Thyroid gland (tissue), 4 donors: Measurements from ENCODE around the gene COL18A1.

ENCODE experiments used
- POLR2A ChIP-seq, 2 donors: fragments of 450-650 bp; IDR thresholded peaks; one replicate each; pipeline ENCODE4 v1.6.1; 2017; ENCODE audit warnings: antibody characterized with exemption in 2 of 2, mild to moderate bottlenecking in 2 of 2, moderate library complexity in 1 of 2
- TF ChIP-seq, protein P1 (sequence below), 6 experiments: fragments of 200-600 bp in 3 of 6; fragments of 450-650 bp in 3 of 6; sonication (generic) in 3 of 6; IDR thresholded peaks; one replicate each; pipeline ENCODE4 v1.5.1; 2016 to 2019; ENCODE audit warnings: antibody characterized with exemption in 6 of 6, mild to moderate bottlenecking in 2 of 6, inconsistent platforms in 1 of 6, moderate library complexity in 1 of 6

GRCh38 chr21:45390121-45390751 is 14.7 kb upstream of the COL18A1 start:
- TF ChIP-seq POLR2A (IDR thresholded peaks at IDR 0.05): no peak
- TF ChIP-seq, protein P1, sequence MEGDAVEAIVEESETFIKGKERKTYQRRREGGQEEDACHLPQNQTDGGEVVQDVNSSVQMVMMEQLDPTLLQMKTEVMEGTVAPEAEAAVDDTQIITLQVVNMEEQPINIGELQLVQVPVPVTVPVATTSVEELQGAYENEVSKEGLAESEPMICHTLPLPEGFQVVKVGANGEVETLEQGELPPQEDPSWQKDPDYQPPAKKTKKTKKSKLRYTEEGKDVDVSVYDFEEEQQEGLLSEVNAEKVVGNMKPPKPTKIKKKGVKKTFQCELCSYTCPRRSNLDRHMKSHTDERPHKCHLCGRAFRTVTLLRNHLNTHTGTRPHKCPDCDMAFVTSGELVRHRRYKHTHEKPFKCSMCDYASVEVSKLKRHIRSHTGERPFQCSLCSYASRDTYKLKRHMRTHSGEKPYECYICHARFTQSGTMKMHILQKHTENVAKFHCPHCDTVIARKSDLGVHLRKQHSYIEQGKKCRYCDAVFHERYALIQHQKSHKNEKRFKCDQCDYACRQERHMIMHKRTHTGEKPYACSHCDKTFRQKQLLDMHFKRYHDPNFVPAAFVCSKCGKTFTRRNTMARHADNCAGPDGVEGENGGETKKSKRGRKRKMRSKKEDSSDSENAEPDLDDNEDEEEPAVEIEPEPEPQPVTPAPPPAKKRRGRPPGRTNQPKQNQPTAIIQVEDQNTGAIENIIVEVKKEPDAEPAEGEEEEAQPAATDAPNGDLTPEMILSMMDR (IDR thresholded peaks at IDR 0.05): no peak
